GM18502 (cell line): ENCODE results near the gene OR4F17.
"Not testable (repeated sequence)": the region's sequence is repeated elsewhere in the genome, so short reads cannot be mapped to it uniquely, and the experiment has no call there.

Experiments used
- ATAC-seq: cut with Tn5 transposase; IDR thresholded peaks from one replicate; pipeline ENCODE4 v1.9.1; 2021; ENCODE audit warnings: mild to moderate bottlenecking; ENCODE audit not compliant: unreplicated experiment, poor library complexity

Gene OR4F17

GRCh38 chr19:106804-107203, at the start of gene OR4F17:
Gene OR4F17, plus strand, starts transcription at chr19:107104. Its CDS starts 3,575 bp downstream, at chr19:110679.
- ATAC-seq = not testable (repeated sequence)

- ATAC-seq = not testable (repeated sequence)
Measured at GRCh38 chr19:70793-71192, 36.1 kb upstream of the OR4F17 start.

- not testable (repeated sequence) for ATAC-seq
Measured at GRCh38 chr19:82864-83263, 24.0 kb upstream of the OR4F17 start.

- not testable (repeated sequence) for ATAC-seq
Measured at GRCh38 chr19:83626-84025, 23.3 kb upstream of the OR4F17 start.

GRCh38 chr19:90678-91077, 16.2 kb upstream of the OR4F17 start:
- ATAC-seq = not testable (repeated sequence)

- ATAC-seq = not testable (repeated sequence)
Measured at GRCh38 chr19:94794-95193, 12.1 kb upstream of the OR4F17 start.

- not testable (repeated sequence) for ATAC-seq
Measured at GRCh38 chr19:97647-98046, 9.3 kb upstream of the OR4F17 start.

- ATAC-seq = not testable (repeated sequence)
Measured at GRCh38 chr19:120443-121140, 13.7 kb downstream of the OR4F17 start.
